ENCODE measurements around the gene ETFBKMT.

DNA sequence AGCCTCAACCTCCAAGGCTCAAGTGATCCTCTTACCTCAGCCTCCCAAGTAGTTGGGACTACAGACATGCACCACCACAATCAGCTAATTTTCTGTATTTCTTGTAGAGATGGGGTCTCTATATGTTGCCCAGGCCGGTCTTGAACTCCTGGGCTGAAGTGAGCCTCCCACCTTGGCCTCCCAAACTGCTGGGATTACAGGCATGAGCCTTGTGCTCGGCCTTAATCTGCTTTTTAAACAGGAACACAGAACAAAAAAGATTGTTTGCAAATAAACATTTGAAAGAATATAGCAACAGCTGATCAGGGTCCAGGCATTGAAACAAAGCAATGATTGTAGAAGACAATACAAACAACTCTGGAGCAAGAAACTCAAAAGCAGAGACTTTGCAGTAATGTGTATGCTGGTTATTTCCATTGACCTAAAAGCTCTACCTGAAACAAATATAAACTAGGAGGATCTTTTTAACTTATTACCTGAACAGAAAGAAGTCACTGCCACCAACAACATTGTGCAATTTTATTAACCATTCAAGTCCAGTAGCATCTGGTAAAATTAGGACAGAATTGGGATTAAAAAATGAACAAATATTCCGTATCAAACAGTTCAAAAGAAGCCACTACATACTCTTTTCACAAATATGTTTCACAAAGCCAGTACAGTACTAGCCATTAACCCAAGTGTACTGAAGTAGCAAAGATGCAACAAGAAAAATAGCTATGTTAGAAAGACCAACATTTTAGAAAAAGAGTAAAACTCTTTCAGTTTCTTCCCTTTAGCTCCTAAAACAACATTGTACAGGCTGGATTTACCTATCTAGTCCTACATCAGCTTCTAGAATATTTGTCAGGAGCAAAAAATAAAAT, 55.2 kb downstream of the ETFBKMT start:
- TF ChIP-seq, protein P1, sequence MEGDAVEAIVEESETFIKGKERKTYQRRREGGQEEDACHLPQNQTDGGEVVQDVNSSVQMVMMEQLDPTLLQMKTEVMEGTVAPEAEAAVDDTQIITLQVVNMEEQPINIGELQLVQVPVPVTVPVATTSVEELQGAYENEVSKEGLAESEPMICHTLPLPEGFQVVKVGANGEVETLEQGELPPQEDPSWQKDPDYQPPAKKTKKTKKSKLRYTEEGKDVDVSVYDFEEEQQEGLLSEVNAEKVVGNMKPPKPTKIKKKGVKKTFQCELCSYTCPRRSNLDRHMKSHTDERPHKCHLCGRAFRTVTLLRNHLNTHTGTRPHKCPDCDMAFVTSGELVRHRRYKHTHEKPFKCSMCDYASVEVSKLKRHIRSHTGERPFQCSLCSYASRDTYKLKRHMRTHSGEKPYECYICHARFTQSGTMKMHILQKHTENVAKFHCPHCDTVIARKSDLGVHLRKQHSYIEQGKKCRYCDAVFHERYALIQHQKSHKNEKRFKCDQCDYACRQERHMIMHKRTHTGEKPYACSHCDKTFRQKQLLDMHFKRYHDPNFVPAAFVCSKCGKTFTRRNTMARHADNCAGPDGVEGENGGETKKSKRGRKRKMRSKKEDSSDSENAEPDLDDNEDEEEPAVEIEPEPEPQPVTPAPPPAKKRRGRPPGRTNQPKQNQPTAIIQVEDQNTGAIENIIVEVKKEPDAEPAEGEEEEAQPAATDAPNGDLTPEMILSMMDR (IDR thresholded peaks at IDR 0.05): no peak
- TF ChIP-seq POLR2A (IDR thresholded peaks at IDR 0.05): no peak
